Mesothelial cell of epicardium (in vitro differentiated cells): ENCODE measurements around the gene RABL3. TPM values are rescaled to one million over a fixed set of nuclear protein-coding genes. Genes with fewer than 3 reads are reported as not detected.
"Not testable (repeated sequence)": the region's sequence is repeated elsewhere in the genome, so short reads cannot be mapped to it uniquely, and the experiment has no call there.

Source experiments
- DNase-seq, 2 experiments: peaks; one replicate each; pipeline ENCODE4 v3.0.0; 2021; ENCODE audit warnings: low spot score in 2 of 2; ENCODE audit not compliant: unreplicated experiment in 2 of 2
- H3K27ac Mint-ChIP-seq: 2 replicates; pipeline ENCODE4 v1.8.0; 2021; ENCODE audit warnings: mixed read lengths
- H3K27me3 Mint-ChIP-seq: 2 replicates; pipeline ENCODE4 v1.8.0; 2021; ENCODE audit warnings: low read depth, mixed read lengths
- H3K36me3 Mint-ChIP-seq: 2 replicates; pipeline ENCODE4 v1.8.0; 2021; ENCODE audit warnings: mixed read lengths
- H3K4me1 Mint-ChIP-seq: 2 replicates; pipeline ENCODE4 v1.8.0; 2021; ENCODE audit warnings: mixed read lengths
- H3K4me3 Mint-ChIP-seq: 2 replicates; pipeline ENCODE4 v1.8.0; 2021; ENCODE audit warnings: mild to moderate bottlenecking, moderate library complexity, mixed read lengths
- H3K9me3 Mint-ChIP-seq: 2 replicates; pipeline ENCODE4 v1.8.0; 2021; ENCODE audit warnings: mixed read lengths
- CTCF ChIP-seq: fragments of 200-600 bp; sonication (generic); IDR thresholded peaks from one replicate; pipeline ENCODE4 v1.5.0; 2021; ENCODE audit warnings: antibody characterized with exemption; ENCODE audit not compliant: unreplicated experiment
- total RNA-seq: library from RNA; stranded (reverse); gene quantifications from 3 replicates; pipeline ENCODE4 v1.2.1, GENCODE V29; 2021

Gene RABL3
- total RNA-seq, 1 donor from 2014 or later, result 19.1 TPM

GRCh38 chr3:120726791-120727190 lies 15.5 kb downstream of the RABL3 start:
- H3K27ac Mint-ChIP-seq, result no peak overlapping the region
- TF ChIP-seq CTCF, result no peak
- no peak overlapping the region for H3K4me3 Mint-ChIP-seq
- H3K36me3 Mint-ChIP-seq, result peaks cover 21% of the 10 kb centered on the region
- no peaks in the 10 kb centered on the region for H3K27me3 Mint-ChIP-seq
- no peaks in the 10 kb centered on the region for H3K4me1 Mint-ChIP-seq
- peaks cover 4% of the 10 kb centered on the region for H3K9me3 Mint-ChIP-seq
- no peak for DNase-seq

- H3K36me3 Mint-ChIP-seq, H3K4me1 Mint-ChIP-seq, H3K9me3 Mint-ChIP-seq, H3K27me3 Mint-ChIP-seq: not testable (repeated sequence)
- peak in 1 of 2 experiments; percentile 48 for DNase-seq
- H3K27ac Mint-ChIP-seq, result peak overlapping the region; percentile 38
- H3K4me3 Mint-ChIP-seq, result peak overlapping the region; percentile 74
Observed at GRCh38 chr3:120719167-120719834, 23.0 kb downstream of the RABL3 start.

DNA sequence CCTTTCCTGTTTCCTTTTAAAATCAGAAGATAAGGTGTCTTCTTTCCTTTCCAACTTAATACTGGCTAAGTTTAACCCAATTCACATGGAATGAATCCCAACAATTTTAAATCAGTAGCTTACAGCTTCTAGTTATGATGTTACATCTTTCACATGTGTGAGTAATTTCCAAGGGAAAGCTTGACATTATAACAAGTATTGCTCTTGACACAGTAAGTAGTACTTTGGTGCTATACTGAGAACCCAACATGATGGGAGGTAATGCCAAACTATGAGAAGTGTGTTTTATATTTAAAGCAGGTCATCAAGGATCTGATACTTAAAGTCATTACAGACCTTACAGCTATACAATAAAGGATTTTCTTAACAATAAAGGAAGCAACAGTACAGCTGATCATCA lies 29.1 kb downstream of the RABL3 start:
- H3K4me3 Mint-ChIP-seq, result no peak overlapping the region
- H3K36me3 Mint-ChIP-seq, result no peaks in the 10 kb centered on the region
- H3K27me3 Mint-ChIP-seq, result no peaks in the 10 kb centered on the region
- H3K27ac Mint-ChIP-seq, result no peak overlapping the region
- H3K4me1 Mint-ChIP-seq, result no peaks in the 10 kb centered on the region
- TF ChIP-seq CTCF, result no peak
- DNase-seq, result no peak
- no peaks in the 10 kb centered on the region for H3K9me3 Mint-ChIP-seq

- peaks cover 2% of the 10 kb centered on the region for H3K36me3 Mint-ChIP-seq
- no peaks in the 10 kb centered on the region for H3K9me3 Mint-ChIP-seq
- DNase-seq, result no peak
- no peaks in the 10 kb centered on the region for H3K4me1 Mint-ChIP-seq
- no peaks in the 10 kb centered on the region for H3K27me3 Mint-ChIP-seq
- H3K4me3 Mint-ChIP-seq, result no peak overlapping the region
- no peak for TF ChIP-seq CTCF
- H3K27ac Mint-ChIP-seq, result no peak overlapping the region
Observed at GRCh38 chr3:120710369-120710768, 31.9 kb downstream of the RABL3 start.

DNA sequence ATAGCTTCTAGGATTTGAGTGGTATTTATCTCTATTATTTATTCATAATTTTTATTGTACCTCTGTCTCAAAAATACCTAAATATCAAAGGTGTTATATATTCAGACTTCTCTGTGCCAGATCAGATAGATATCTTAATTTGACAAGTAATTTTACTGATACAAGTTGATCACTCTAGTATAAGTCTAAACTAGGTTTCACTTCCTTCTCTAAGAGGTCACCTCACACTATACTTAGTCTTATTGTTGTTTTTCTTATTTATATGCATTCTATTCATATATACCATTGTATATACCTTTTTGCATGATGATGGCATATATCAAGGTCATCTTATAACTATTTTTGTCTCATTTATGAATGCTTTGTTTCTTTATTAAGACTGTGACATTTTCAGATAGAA lies 33.9 kb downstream of the RABL3 start:
- peaks cover 15% of the 10 kb centered on the region for H3K36me3 Mint-ChIP-seq
- no peaks in the 10 kb centered on the region for H3K4me1 Mint-ChIP-seq
- DNase-seq, result no peak
- H3K27me3 Mint-ChIP-seq, result no peaks in the 10 kb centered on the region
- no peak for TF ChIP-seq CTCF
- no peak overlapping the region for H3K4me3 Mint-ChIP-seq
- H3K9me3 Mint-ChIP-seq, result peaks cover 10% of the 10 kb centered on the region
- H3K27ac Mint-ChIP-seq, result no peak overlapping the region

DNA sequence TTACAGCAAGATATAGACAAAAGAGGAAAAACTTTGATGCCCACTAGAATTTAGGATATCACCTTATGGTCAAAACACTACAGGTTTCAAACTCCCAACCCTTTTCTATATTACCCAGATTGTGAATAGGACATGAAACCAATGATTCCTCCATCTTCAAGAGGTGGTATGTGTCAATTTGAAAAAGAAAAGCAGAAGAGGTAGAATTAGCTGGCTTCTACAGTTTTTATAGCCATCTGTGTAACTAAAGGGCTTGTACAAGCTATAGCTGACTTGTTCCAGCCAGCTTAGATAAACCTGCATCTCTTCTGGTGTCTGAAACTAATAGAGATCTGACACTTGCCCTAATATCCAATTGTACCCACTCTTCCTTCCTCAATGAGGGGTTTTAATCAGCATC lies 35.4 kb downstream of the RABL3 start:
- peaks cover 25% of the 10 kb centered on the region for H3K36me3 Mint-ChIP-seq
- peaks cover 13% of the 10 kb centered on the region for H3K9me3 Mint-ChIP-seq
- H3K27me3 Mint-ChIP-seq, result no peaks in the 10 kb centered on the region
- H3K4me3 Mint-ChIP-seq, result no peak overlapping the region
- TF ChIP-seq CTCF, result no peak
- DNase-seq, result no peak
- H3K4me1 Mint-ChIP-seq, result no peaks in the 10 kb centered on the region
- no peak overlapping the region for H3K27ac Mint-ChIP-seq
